GM12878 (cell line): ENCODE data around the gene SUSD1. TPM values are rescaled to one million over a fixed set of nuclear protein-coding genes. Genes with fewer than 3 reads are reported as not detected.

Experiments used
- ATAC-seq: fragments of 200-7000 bp; cut with Tn5 transposase; 3 replicates; pipeline ENCODE4 v1.9.1; 2020; ENCODE audit warnings: mild to moderate bottlenecking, moderate library complexity
- BruUV-seq: library from RNA; stranded (reverse); fragments of 400-500 nt; replicated peaks from 2 replicates; lab custom pipeline; 2021; lab: Mats Ljungman, UMichigan
- CTCF ChIA-PET: fragments of 300-600 bp; sonication (Branson Sonifier 250); formaldehyde crosslinking; extraction: SDS; loops from one replicate; lab custom pipeline; 2021; ENCODE audit warnings: inconsistent platforms; lab: Yijun Ruan, JAX
- POLR2A ChIA-PET: fragments of 350-600 bp; formaldehyde crosslinking; extraction: SDS; loops from one replicate; lab custom pipeline; 2021; ENCODE audit warnings: inconsistent platforms; lab: Charles Lee
- RAD21 ChIA-PET: fragments of 300-600 bp; sonication (Branson Sonifier 250); formaldehyde crosslinking; loops from one replicate; lab custom pipeline; 2023; ENCODE audit warnings: antibody characterized with exemption; ENCODE audit not compliant: unreplicated experiment; lab: Charles Lee
- SMC1A ChIA-PET: fragments of 300-600 bp; sonication (Branson Sonifier 250); formaldehyde crosslinking; loops from one replicate; lab custom pipeline; 2023; ENCODE audit not compliant: unreplicated experiment, uncharacterized antibody; lab: Charles Lee
- DNase-seq: peaks from one replicate; pipeline ENCODE4 v3.0.0-alpha.2; 2011; ENCODE audit warnings: low read depth, low spot score
- FAIRE-seq: peaks from 3 replicates; lab custom pipeline; 2011; peaks lifted over from hg19 to GRCh38; lab: Jason Lieb, UNC
- H2AFZ ChIP-seq: 2 replicates; pipeline ENCODE4 v1.6.0; 2011; ENCODE audit warnings: low read depth, low read length, control low read depth; ENCODE audit not compliant: control insufficient read depth
- H3K27ac ChIP-seq: 2 replicates; pipeline ENCODE4 v1.5.1; 2011; ENCODE audit warnings: control low read depth; ENCODE audit not compliant: control insufficient read depth, insufficient read depth
- H3K27me3 ChIP-seq, 2 experiments: replicated peaks in 1 of 2; 2 replicates each; pipeline versions ENCODE4 v1.6.0 to v1.6.1; 2011; ENCODE audit warnings: low read length in 1 of 2; ENCODE audit not compliant: control insufficient read depth in 2 of 2, insufficient read depth in 2 of 2
- H3K36me3 ChIP-seq, 2 experiments: 2 replicates each; pipeline ENCODE4 v1.5.1; 2011; ENCODE audit warnings: low read length in 1 of 2; ENCODE audit not compliant: control insufficient read depth in 2 of 2, insufficient read depth in 2 of 2
- H3K4me1 ChIP-seq: 2 replicates; pipeline ENCODE4 v1.6.1; 2011; ENCODE audit warnings: mild to moderate bottlenecking, low read length, moderate library complexity, mixed read lengths; ENCODE audit not compliant: control insufficient read depth, insufficient read depth
- H3K4me2 ChIP-seq: 2 replicates; pipeline ENCODE4 v1.6.0; 2011; ENCODE audit warnings: control low read depth; ENCODE audit not compliant: control insufficient read depth, insufficient read depth
- H3K4me3 ChIP-seq: fragments of 200-600 bp; sonication (generic); 2 replicates; pipeline ENCODE4 v1.5.1; 2016
- H3K79me2 ChIP-seq: 2 replicates; pipeline ENCODE4 v1.6.0; 2011; ENCODE audit warnings: low read length; ENCODE audit not compliant: control insufficient read depth, insufficient read depth
- H3K9ac ChIP-seq: 2 replicates; pipeline ENCODE4 v1.8.0; 2011; ENCODE audit warnings: low read length, control low read depth, mixed read lengths; ENCODE audit not compliant: control insufficient read depth, insufficient read depth
- H3K9me3 ChIP-seq: replicated peaks from 3 replicates; pipeline ENCODE4 v1.5.1; 2011; ENCODE audit warnings: mild to moderate bottlenecking, low read length; ENCODE audit not compliant: control insufficient read depth, insufficient read depth
- H4K20me1 ChIP-seq: 2 replicates; pipeline ENCODE4 v1.6.0; 2011; ENCODE audit not compliant: control insufficient read depth, insufficient read depth
- BACH1 ChIP-seq: fragments of 450-650 bp; IDR thresholded peaks from 2 replicates; pipeline ENCODE4 v1.6.1; 2017; ENCODE audit warnings: mild to moderate bottlenecking, borderline replicate concordance
- BCL11A ChIP-seq: IDR thresholded peaks from 2 replicates; pipeline ENCODE4 v1.6.1; 2011; ENCODE audit warnings: low read depth, low read length
- BRCA1 ChIP-seq: IDR thresholded peaks from 2 replicates; pipeline ENCODE4 v1.6.1; 2011; ENCODE audit warnings: low read depth, low read length, improper control_type of control experiment
- ETV6 ChIP-seq, 2 experiments: fragments of 450-650 bp in 1 of 2; IDR thresholded peaks in 1 of 2; conservative IDR thresholded peaks in 1 of 2; 2 replicates each; pipeline ENCODE4 v1.6.1; 2014; ENCODE audit warnings: antibody characterized with exemption in 1 of 2, borderline replicate concordance in 1 of 2, low read depth in 1 of 2, mild to moderate bottlenecking in 1 of 2, moderate library complexity in 1 of 2
- FOXM1 ChIP-seq: IDR thresholded peaks from 2 replicates; pipeline ENCODE4 v1.6.1; 2012; ENCODE audit warnings: low read depth, mild to moderate bottlenecking, inconsistent platforms, low read length, moderate library complexity
- IKZF2 ChIP-seq, 2 experiments: fragments of 450-650 bp; IDR thresholded peaks; 2 replicates each; pipeline ENCODE4 v1.6.1; 2017; ENCODE audit warnings: mild to moderate bottlenecking in 2 of 2, moderate library complexity in 2 of 2
- MEF2A ChIP-seq: IDR thresholded peaks from 2 replicates; pipeline ENCODE4 v1.6.1; 2011; ENCODE audit warnings: low read depth, mild to moderate bottlenecking, low read length, moderate library complexity; ENCODE audit not compliant: insufficient read depth
- POLR2AphosphoS2 ChIP-seq: IDR thresholded peaks from 2 replicates; pipeline ENCODE4 v1.6.1; 2011; ENCODE audit warnings: low read depth, mild to moderate bottlenecking, low read length, improper control_type of control experiment, moderate library complexity
- RUNX3 ChIP-seq: IDR thresholded peaks from 2 replicates; pipeline ENCODE4 v1.6.1; 2012; ENCODE audit warnings: low read length, inconsistent platforms
- YY1 ChIP-seq: IDR thresholded peaks from 2 replicates; pipeline ENCODE4 v1.6.1; 2011; ENCODE audit warnings: low read depth, mild to moderate bottlenecking, low read length
- ZNF622 ChIP-seq: fragments of 450-650 bp; IDR thresholded peaks from 2 replicates; pipeline ENCODE4 v1.6.1; 2017; ENCODE audit warnings: mild to moderate bottlenecking, inconsistent platforms
- WGBS: methylation state at CpG from one replicate; pipeline ENCODE4 v1.1.6; 2016; ENCODE audit warnings: low lambda C conversion rate; ENCODE audit not compliant: insufficient replicate concordance, insufficient coverage; ENCODE audit errors: missing lambda C conversion rate; 5-methylcytosine and 5-hydroxymethylcytosine counted together
- in situ Hi-C: fragments of 300-500 bp; cut with MboI; formaldehyde crosslinking; loops from 9 replicates; pipeline ENCODE4 v1.14.3; 2018; ENCODE audit warnings: mixed read lengths
- intact Hi-C: fragments of 100-400 bp; cut with micrococcal nuclease; formaldehyde crosslinking; loops from one replicate; pipeline ENCODE4 v1.14.2; 2022; ENCODE audit not compliant: unreplicated experiment
- polyA plus RNA-seq, 11 experiments: library from polyadenylated mRNA; depleted of rRNA in 4 of 11; unstranded in 6 of 11; stranded (reverse) in 5 of 11; fragments of >200 nt; fragmentation: Nextera tagmentation in 4 of 11; fragmentation: Illumina TruSeq in 1 of 11; extraction: Ambion mirVana in 4 of 11; extraction: Trizol in 1 of 11; gene quantifications; 1 replicate in 1 of 11; 2 replicates in 10 of 11; pipeline versions ENCODE4 v1.2.1 to v1.2.3, GENCODE V29; 2011 to 2016; ENCODE audit warnings: inconsistent platforms in 2 of 11, missing spikeins in 2 of 11, low read depth in 1 of 11
- total RNA-seq, 4 experiments: library from RNA; depleted of rRNA in 3 of 4; stranded (reverse); fragments of >200 nt in 3 of 4; fragmentation: Illumina TruSeq in 1 of 4; extraction: Trizol in 1 of 4; gene quantifications; 2 replicates each; pipeline versions ENCODE4 v1.2.1 to v1.2.3, GENCODE V29; 2013 to 2021
- TF ChIP-seq, protein P1 (sequence below): fragments of 450-650 bp; formaldehyde crosslinking; IDR thresholded peaks from 2 replicates; pipeline ENCODE4 v1.4.0; 2022; ENCODE audit warnings: mild to moderate bottlenecking, moderate library complexity
- TF ChIP-seq, protein P2 (sequence below): fragments of 150-350 bp; IDR thresholded peaks from 2 replicates; pipeline ENCODE4 v1.6.1; 2016; ENCODE audit warnings: low read depth, low read length
- TF ChIP-seq, protein P3 (sequence below): fragments of 450-650 bp; IDR thresholded peaks from 2 replicates; pipeline ENCODE4 v1.6.1; 2017; ENCODE audit warnings: borderline replicate concordance

Gene SUSD1
- total and polyA plus RNA-seq, 10 of the 15 experiments (the other 5 are each of a cell fraction or from before 2014, with no cell fraction given), result 6.7 to 20.8 (median 13.2) TPM

DNA sequence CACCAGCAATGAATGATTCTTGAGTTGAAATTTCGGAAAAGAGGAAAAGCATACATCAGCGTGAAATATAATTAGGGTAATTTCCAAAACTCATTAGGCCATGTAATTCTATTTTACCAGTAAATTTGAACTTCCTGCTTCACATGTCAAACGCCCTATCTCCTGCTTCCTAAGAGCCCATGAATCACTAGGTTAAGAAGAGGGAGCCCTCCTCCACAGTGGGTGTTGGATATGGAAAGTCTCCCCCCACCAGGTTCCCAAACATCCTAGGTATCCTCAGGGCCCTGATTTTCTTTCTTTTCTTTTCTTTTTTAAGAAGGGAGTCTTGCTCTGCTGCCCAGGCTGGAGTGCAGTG lies 115.2 kb downstream of the SUSD1 start (continued):
- TF ChIP-seq, protein P1, sequence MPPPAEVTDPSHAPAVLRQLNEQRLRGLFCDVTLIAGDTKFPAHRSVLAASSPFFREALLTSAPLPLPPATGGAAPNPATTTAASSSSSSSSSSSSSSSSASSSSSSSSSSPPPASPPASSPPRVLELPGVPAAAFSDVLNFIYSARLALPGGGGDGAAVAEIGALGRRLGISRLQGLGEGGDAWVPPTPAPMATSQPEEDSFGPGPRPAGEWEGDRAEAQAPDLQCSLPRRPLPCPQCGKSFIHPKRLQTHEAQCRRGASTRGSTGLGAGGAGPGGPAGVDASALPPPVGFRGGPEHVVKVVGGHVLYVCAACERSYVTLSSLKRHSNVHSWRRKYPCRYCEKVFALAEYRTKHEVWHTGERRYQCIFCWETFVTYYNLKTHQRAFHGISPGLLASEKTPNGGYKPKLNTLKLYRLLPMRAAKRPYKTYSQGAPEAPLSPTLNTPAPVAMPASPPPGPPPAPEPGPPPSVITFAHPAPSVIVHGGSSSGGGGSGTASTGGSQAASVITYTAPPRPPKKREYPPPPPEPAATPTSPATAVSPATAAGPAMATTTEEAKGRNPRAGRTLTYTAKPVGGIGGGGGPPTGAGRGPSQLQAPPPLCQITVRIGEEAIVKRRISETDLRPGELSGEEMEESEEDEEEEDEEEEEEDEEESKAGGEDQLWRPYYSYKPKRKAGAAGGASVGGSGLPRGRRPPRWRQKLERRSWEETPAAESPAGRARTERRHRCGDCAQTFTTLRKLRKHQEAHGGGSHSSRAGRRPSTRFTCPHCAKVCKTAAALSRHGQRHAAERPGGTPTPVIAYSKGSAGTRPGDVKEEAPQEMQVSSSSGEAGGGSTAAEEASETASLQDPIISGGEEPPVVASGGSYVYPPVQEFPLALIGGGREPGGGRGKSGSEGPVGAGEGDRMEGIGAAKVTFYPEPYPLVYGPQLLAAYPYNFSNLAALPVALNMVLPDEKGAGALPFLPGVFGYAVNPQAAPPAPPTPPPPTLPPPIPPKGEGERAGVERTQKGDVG, result no peak

DNA sequence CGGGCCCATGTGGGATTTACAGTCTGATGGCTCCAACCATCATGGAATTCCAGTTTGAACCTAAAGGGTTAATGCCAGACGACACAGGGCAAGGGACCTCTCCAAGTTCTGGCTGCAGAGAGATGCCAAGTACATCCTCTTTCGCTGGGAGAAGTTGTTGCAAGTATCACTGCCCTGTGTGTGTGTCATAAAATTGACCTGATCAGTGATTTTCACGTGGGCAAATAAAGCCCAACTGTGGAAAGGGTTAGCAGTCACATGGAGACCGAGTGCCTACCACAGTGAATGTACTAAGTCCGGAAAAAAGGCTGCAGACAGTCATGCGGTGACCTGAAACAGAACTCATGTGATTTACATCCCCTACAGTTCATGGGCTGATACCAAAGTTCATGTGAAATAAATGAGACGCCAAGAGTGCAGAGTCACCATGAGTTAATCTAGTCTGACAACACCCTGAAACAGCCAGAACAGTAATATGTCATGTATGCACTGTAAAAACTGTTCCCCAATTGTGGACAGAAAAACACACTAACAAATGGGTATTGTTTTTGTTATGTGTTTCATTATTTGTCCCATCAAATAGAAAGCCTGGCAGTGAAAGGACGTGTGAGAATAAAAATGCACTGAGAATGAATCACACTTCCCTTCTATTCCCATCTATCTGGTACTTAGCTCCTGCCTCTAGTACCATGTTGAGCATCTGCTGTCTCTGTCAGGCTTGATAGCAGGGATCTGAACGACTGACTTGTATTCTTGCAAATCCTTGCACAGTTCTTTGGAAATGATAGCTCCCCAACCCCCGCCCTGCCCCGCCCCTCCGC lies 115.7 kb downstream of the SUSD1 start:
- DNase-seq (no peak), FAIRE-seq (no peak), ATAC-seq (peak; percentile 10; the same call in 2 of the 3 replicates)
- Histone ChIP-seq H3K4me1 (peaks cover 34% of the 10 kb centered on the region), H3K4me2 (no peak overlapping the region), H3K9me3 (no peaks in the 10 kb centered on the region; the same call in 1 of the 3 replicates), H3K27ac (peak overlapping the region; percentile 38), H3K36me3 (no peaks in the 10 kb centered on the region; a peak in 1 of 4 replicates), H3K9ac (no peak overlapping the region), H3K27me3 (no peaks in the 10 kb centered on the region), H2AFZ (peak overlapping the region; percentile 9; the same call in 1 of the 2 replicates), H3K4me3 (no peak overlapping the region), H3K79me2 (no peaks in the 10 kb centered on the region), H4K20me1 (no peaks in the 10 kb centered on the region)
- ChIA-PET RAD21 (interaction anchor here (2.0 kb wide), 1 partner anchor 46 kb away, joined by 6 read pairs; no protein-coding TSS in a partner anchor), SMC1A (interaction anchor here (0.8 to 1.5 kb wide), 3 partner anchors 16 to 95 kb away, joined by 3 read pairs; no protein-coding TSS in a partner anchor), CTCF (no interaction called here), POLR2A (no interaction called here)
- WGBS, result 64% methylated on average over 13 of the region's 13 CpGs
- BruUV-seq, result no TSS peak
- in situ Hi-C loops (no loop called here), intact Hi-C loops (no loop called here)
- TF ChIP-seq YY1, result 0 out of 2 replicates have a peak, but pooled peaks have one; percentile 13
- TF ChIP-seq FOXM1, result no peak
- TF ChIP-seq ZNF622, result no peak
- no peak for TF ChIP-seq BRCA1
- TF ChIP-seq, protein P2, sequence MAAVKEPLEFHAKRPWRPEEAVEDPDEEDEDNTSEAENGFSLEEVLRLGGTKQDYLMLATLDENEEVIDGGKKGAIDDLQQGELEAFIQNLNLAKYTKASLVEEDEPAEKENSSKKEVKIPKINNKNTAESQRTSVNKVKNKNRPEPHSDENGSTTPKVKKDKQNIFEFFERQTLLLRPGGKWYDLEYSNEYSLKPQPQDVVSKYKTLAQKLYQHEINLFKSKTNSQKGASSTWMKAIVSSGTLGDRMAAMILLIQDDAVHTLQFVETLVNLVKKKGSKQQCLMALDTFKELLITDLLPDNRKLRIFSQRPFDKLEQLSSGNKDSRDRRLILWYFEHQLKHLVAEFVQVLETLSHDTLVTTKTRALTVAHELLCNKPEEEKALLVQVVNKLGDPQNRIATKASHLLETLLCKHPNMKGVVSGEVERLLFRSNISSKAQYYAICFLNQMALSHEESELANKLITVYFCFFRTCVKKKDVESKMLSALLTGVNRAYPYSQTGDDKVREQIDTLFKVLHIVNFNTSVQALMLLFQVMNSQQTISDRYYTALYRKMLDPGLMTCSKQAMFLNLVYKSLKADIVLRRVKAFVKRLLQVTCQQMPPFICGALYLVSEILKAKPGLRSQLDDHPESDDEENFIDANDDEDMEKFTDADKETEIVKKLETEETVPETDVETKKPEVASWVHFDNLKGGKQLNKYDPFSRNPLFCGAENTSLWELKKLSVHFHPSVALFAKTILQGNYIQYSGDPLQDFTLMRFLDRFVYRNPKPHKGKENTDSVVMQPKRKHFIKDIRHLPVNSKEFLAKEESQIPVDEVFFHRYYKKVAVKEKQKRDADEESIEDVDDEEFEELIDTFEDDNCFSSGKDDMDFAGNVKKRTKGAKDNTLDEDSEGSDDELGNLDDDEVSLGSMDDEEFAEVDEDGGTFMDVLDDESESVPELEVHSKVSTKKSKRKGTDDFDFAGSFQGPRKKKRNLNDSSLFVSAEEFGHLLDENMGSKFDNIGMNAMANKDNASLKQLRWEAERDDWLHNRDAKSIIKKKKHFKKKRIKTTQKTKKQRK, result no peak
- no peak for TF ChIP-seq IKZF2 (IDR thresholded peaks at IDR 0.05)
- peak in 1 of 2 experiments; percentile 43; a peak in 1 of 4 replicates for TF ChIP-seq ETV6 (conservative IDR thresholded peaks at IDR 0.05 in 1 of 2, IDR thresholded peaks at IDR 0.05 in 1 of 2; ENCODE audit: borderline replicate concordance in 1 of 2, low read depth in 1 of 2)
- TF ChIP-seq BCL11A, result no peak
- TF ChIP-seq BACH1, result no peak
- TF ChIP-seq, protein P3, sequence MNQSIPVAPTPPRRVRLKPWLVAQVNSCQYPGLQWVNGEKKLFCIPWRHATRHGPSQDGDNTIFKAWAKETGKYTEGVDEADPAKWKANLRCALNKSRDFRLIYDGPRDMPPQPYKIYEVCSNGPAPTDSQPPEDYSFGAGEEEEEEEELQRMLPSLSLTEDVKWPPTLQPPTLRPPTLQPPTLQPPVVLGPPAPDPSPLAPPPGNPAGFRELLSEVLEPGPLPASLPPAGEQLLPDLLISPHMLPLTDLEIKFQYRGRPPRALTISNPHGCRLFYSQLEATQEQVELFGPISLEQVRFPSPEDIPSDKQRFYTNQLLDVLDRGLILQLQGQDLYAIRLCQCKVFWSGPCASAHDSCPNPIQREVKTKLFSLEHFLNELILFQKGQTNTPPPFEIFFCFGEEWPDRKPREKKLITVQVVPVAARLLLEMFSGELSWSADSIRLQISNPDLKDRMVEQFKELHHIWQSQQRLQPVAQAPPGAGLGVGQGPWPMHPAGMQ, result no peak
- TF ChIP-seq RUNX3, result peak; percentile 66
- no peak for TF ChIP-seq POLR2AphosphoS2
- TF ChIP-seq MEF2A, result no peak
